Sigmoid colon (tissue), 7 donors: ENCODE data around the gene ARID5A. TPM values are rescaled to one million over a fixed set of nuclear protein-coding genes. Genes with fewer than 3 reads are reported as not detected.

ENCODE experiments used
- DNase-seq: peaks from one replicate; pipeline ENCODE4 v3.0.0-alpha.2; 2019
- H3K27ac ChIP-seq, 4 donors: fragments of 200-600 bp; sonication (generic); one replicate each; pipeline ENCODE4 v1.5.1; 2016 to 2019; ENCODE audit warnings: mild to moderate bottlenecking in 1 of 4
- H3K27me3 ChIP-seq, 3 donors: fragments of 200-600 bp; sonication (generic); one replicate each; pipeline ENCODE4 v1.5.1; 2019; ENCODE audit warnings: mild to moderate bottlenecking in 1 of 3
- H3K36me3 ChIP-seq, 4 donors: fragments of 200-600 bp; sonication (generic); one replicate each; pipeline ENCODE4 v1.5.1; 2016 to 2019
- H3K4me1 ChIP-seq, 4 donors: fragments of 200-600 bp; sonication (generic); one replicate each; pipeline ENCODE4 v1.5.1; 2017 to 2019
- H3K4me3 ChIP-seq, 4 donors: fragments of 200-600 bp; sonication (generic); one replicate each; pipeline ENCODE4 v1.5.1; 2017 to 2019; ENCODE audit warnings: mild to moderate bottlenecking in 2 of 4, moderate library complexity in 1 of 4
- H3K9me3 ChIP-seq, 4 donors: fragments of 200-600 bp in 3 of 4; sonication (generic) in 3 of 4; one replicate each; pipeline versions ENCODE4 v1.5.1 to v1.6.1; 2013 to 2019
- EP300 ChIP-seq, 4 donors: sonication (generic); formaldehyde crosslinking; IDR thresholded peaks; one replicate each; pipeline ENCODE4 v1.6.1; 2017; ENCODE audit warnings: antibody characterized with exemption in 4 of 4
- POLR2A ChIP-seq, 2 donors: fragments of 450-650 bp; IDR thresholded peaks; one replicate each; pipeline ENCODE4 v1.6.1; 2016; ENCODE audit warnings: antibody characterized with exemption in 2 of 2, mild to moderate bottlenecking in 2 of 2, moderate library complexity in 2 of 2
- POLR2AphosphoS5 ChIP-seq, 4 donors: sonication (generic); formaldehyde crosslinking; IDR thresholded peaks; one replicate each; pipeline ENCODE4 v1.6.1; 2017; ENCODE audit warnings: antibody characterized with exemption in 4 of 4
- WGBS, 2 donors: extraction: QIAGEN DNeasy Blood & Tissue Kit; methylation state at CpG; one replicate each; pipeline ENCODE4 v1.1.7; 2013; 5-methylcytosine and 5-hydroxymethylcytosine counted together
- intact Hi-C: fragments of 100-400 bp; cut with DNase I; formaldehyde crosslinking; loops from one replicate; pipeline ENCODE4 v1.15.1; 2023
- polyA plus RNA-seq, 3 donors: library from polyadenylated mRNA; stranded (reverse); fragments of 200-250 nt; gene quantifications; one replicate each; pipeline ENCODE4 v1.2.3, GENCODE V29; 2013
- total RNA-seq, 4 donors: library from RNA; depleted of rRNA; stranded (reverse); fragments of >200 nt; gene quantifications; one replicate each; pipeline ENCODE4 v1.1.0, GENCODE V29; 2016
- TF ChIP-seq, protein P1 (sequence below), 4 experiments: fragments of 450-650 bp in 3 of 4; fragments of 200-600 bp in 1 of 4; IDR thresholded peaks; one replicate each; pipeline ENCODE4 v1.5.1; 2016 to 2019; ENCODE audit warnings: antibody characterized with exemption in 4 of 4, mild to moderate bottlenecking in 3 of 4, moderate library complexity in 2 of 4
- donor health status: healthy with polysubstance abuse.
- donor health status: Bipolar disorder and iron deficiency.
- donor health status: healthy.

The ARID5A gene
- total and polyA plus RNA-seq, 7 donors, result 7.8 to 179 (median 17.9) TPM

- peak; percentile 46 for DNase-seq
- WGBS, 2 donors, result 89 to 93% methylated on average over 4 of the region's 4 CpGs
- intact Hi-C loops, result no loop called here
- H3K4me3 ChIP-seq, result no peak overlapping the region
- no peaks in the 10 kb centered on the region for H3K36me3 ChIP-seq
- TF ChIP-seq EP300 (IDR thresholded peaks at IDR 0.05) (no peak), POLR2AphosphoS5 (IDR thresholded peaks at IDR 0.05) (no peak), POLR2A (IDR thresholded peaks at IDR 0.05) (no peak)
- TF ChIP-seq, protein P1, sequence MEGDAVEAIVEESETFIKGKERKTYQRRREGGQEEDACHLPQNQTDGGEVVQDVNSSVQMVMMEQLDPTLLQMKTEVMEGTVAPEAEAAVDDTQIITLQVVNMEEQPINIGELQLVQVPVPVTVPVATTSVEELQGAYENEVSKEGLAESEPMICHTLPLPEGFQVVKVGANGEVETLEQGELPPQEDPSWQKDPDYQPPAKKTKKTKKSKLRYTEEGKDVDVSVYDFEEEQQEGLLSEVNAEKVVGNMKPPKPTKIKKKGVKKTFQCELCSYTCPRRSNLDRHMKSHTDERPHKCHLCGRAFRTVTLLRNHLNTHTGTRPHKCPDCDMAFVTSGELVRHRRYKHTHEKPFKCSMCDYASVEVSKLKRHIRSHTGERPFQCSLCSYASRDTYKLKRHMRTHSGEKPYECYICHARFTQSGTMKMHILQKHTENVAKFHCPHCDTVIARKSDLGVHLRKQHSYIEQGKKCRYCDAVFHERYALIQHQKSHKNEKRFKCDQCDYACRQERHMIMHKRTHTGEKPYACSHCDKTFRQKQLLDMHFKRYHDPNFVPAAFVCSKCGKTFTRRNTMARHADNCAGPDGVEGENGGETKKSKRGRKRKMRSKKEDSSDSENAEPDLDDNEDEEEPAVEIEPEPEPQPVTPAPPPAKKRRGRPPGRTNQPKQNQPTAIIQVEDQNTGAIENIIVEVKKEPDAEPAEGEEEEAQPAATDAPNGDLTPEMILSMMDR (IDR thresholded peaks at IDR 0.05), result no peak
- H3K27ac ChIP-seq, result no peak overlapping the region
- peaks cover 0 to 29% (median 16%) of the 10 kb centered on the region in 4 donors for H3K4me1 ChIP-seq
- no peaks in the 10 kb centered on the region for H3K27me3 ChIP-seq
- H3K9me3 ChIP-seq, result no peaks in the 10 kb centered on the region
These were observed 11.4 kb upstream of the ARID5A start for GRCh38 chr2:96525211-96525507.

- Histone ChIP-seq H3K27me3 (no peaks in the 10 kb centered on the region), H3K9me3 (no peaks in the 10 kb centered on the region), H3K27ac (no peak overlapping the region), H3K36me3 (no peaks in the 10 kb centered on the region), H3K4me1 (peaks cover 0 to 31% (median 20%) of the 10 kb centered on the region in 4 donors), H3K4me3 (no peak overlapping the region)
- intact Hi-C loops, result loop anchor here (2.0 kb wide), 1 partner anchor 29 kb away; no protein-coding TSS in a partner anchor
- no peak for TF ChIP-seq POLR2AphosphoS5 (IDR thresholded peaks at IDR 0.05)
- TF ChIP-seq, protein P1 (IDR thresholded peaks at IDR 0.05), result no peak
- no peak for TF ChIP-seq POLR2A (IDR thresholded peaks at IDR 0.05)
- no peak for TF ChIP-seq EP300 (IDR thresholded peaks at IDR 0.05)
- peak; percentile 48 for DNase-seq
- WGBS, 2 donors, result 94% methylated on average over 12 of the region's 12 CpGs
These were observed 10.4 kb upstream of the ARID5A start for GRCh38 chr2:96526101-96526591.

- WGBS, 2 donors, result 82 to 88% methylated on average over 29 of the region's 29 CpGs
- Histone ChIP-seq H3K36me3 (no peaks in the 10 kb centered on the region), H3K27ac (peak overlapping the region; percentile 80 to 99 (median 84)), H3K27me3 (no peaks in the 10 kb centered on the region), H3K4me1 (peaks cover 0 to 37% (median 26%) of the 10 kb centered on the region in 4 donors), H3K9me3 (no peaks in the 10 kb centered on the region), H3K4me3 (peak overlapping the region; percentile 46 to 71 (median 64))
- peak; percentile 61 for DNase-seq
- TF ChIP-seq POLR2AphosphoS5 (IDR thresholded peaks at IDR 0.05) (no peak), EP300 (IDR thresholded peaks at IDR 0.05) (no peak), POLR2A (IDR thresholded peaks at IDR 0.05) (no peak)
- TF ChIP-seq, protein P1 (IDR thresholded peaks at IDR 0.05), result no peak
- intact Hi-C loops, result loop anchor here (2.0 kb wide), 1 partner anchor 28 kb away; no protein-coding TSS in a partner anchor
These were observed 9.8 kb upstream of the ARID5A start for GRCh38 chr2:96526615-96527285.

GRCh38 chr2:96527286-96528005 is 9.1 kb upstream of the ARID5A start:
- Histone ChIP-seq H3K9me3 (no peaks in the 10 kb centered on the region), H3K36me3 (no peaks in the 10 kb centered on the region), H3K27me3 (no peaks in the 10 kb centered on the region), H3K4me1 (peaks cover 0 to 43% (median 31%) of the 10 kb centered on the region in 4 donors), H3K4me3 (peak overlapping the region; percentile 46 to 71 (median 64)), H3K27ac (peak overlapping the region; percentile 80 to 99 (median 84))
- no peak for TF ChIP-seq POLR2A (IDR thresholded peaks at IDR 0.05)
- TF ChIP-seq, protein P1 (IDR thresholded peaks at IDR 0.05), result peak in 1 of 4 experiments; percentile 42
- DNase-seq, result peak; percentile 69
- 6 to 29% methylated on average over 49 to 51 of the region's 51 CpGs for WGBS, 2 donors
- intact Hi-C loops, result loop anchor here (2.0 kb wide), 1 partner anchor 27 kb away; no protein-coding TSS in a partner anchor
